NCI-H1694 (cell line): ENCODE results near the gene MRPL18.
"Not testable (repeated sequence)": the region's sequence is repeated elsewhere in the genome, so short reads cannot be mapped to it uniquely, and the experiment has no call there.

Experiments
- DNase-seq: peaks from one replicate; lab custom pipeline; 2025; lab: John Stamatoyannopoulos, UW

Gene MRPL18

GRCh38 chr6:159790149-159790955 lies at the start of gene MRPL18:
Gene MRPL18, plus strand, starts transcription at chr6:159790467. Its CDS starts 121 bp downstream, at chr6:159790588.
- peak; percentile 92 for DNase-seq

GRCh38 chr6:159742165-159742564 lies 48.1 kb upstream of the MRPL18 start:
- no peak for DNase-seq

DNA sequence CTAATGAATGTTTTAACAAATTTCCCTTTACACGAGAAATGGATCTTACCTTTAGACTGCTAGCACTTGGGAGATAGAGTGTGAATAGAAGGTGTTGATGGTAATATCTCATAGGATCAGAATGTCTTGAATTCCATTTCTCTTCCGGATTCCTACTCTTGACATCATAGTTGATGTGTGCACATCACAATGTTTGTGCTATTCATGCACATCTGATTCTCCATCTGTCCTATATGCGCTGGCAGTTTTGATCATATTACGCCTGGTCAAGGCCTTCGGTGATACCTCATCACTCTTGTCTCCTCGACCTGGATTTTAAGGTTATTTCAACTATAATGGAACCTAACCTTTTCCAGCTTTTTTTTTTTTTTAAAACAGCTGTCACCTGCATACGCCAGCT lies 45.2 kb upstream of the MRPL18 start:
- no peak for DNase-seq

GRCh38 chr6:159746759-159747158 lies 43.5 kb upstream of the MRPL18 start:
- no peak for DNase-seq

GRCh38 chr6:159748127-159748526 lies 42.1 kb upstream of the MRPL18 start:
- DNase-seq: not testable (repeated sequence)

- no peak for DNase-seq
Observed at GRCh38 chr6:159751448-159751847, 38.8 kb upstream of the MRPL18 start.

- no peak for DNase-seq
Observed at GRCh38 chr6:159753081-159753872, 37.0 kb upstream of the MRPL18 start.

- DNase-seq: no peak
Observed at GRCh38 chr6:159754401-159754800, 35.9 kb upstream of the MRPL18 start.

DNA sequence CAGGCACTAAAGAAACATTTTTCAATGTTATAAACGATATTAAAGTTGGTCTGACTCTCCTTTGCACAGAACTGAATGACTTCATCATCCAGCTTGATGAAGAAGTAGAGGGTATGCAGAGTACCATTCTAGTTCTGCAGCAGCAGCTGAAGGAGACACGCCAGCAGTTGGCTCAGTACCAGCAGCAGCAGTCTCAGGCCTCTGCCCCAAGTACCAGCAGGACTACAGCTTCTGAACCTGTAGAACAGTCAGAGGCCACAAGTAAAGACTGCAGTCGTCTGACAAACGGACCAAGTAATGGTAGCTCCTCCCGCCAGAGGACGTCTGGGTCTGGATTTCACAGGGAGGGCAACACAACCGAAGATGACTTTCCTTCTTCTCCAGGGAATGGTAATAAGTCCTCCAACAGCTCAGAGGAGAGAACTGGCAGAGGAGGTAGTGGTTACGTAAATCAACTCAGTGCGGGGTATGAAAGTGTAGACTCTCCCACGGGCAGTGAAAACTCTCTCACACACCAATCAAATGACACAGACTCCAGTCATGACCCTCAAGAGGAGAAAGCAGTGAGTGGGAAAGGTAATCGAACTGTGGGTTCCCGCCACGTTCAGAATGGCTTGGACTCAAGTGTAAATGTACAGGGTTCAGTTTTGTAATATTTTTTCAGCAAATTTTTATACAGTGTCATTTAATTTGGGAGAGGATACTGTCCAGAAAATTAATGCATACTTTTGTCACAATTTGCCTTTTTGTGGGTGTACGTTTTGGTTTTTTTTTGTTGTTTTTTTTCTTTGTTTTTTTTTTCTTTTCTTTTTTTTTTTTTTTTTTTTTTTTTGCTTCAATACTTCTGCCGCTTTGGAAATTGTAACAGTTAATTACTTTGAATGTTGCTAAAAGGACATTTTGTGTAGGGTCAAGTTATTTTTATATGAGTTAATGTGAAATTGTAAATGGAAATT lies 35.0 kb upstream of the MRPL18 start:
- DNase-seq: no peak

GRCh38 chr6:159756508-159756907 lies 33.8 kb upstream of the MRPL18 start:
- DNase-seq: no peak

DNA sequence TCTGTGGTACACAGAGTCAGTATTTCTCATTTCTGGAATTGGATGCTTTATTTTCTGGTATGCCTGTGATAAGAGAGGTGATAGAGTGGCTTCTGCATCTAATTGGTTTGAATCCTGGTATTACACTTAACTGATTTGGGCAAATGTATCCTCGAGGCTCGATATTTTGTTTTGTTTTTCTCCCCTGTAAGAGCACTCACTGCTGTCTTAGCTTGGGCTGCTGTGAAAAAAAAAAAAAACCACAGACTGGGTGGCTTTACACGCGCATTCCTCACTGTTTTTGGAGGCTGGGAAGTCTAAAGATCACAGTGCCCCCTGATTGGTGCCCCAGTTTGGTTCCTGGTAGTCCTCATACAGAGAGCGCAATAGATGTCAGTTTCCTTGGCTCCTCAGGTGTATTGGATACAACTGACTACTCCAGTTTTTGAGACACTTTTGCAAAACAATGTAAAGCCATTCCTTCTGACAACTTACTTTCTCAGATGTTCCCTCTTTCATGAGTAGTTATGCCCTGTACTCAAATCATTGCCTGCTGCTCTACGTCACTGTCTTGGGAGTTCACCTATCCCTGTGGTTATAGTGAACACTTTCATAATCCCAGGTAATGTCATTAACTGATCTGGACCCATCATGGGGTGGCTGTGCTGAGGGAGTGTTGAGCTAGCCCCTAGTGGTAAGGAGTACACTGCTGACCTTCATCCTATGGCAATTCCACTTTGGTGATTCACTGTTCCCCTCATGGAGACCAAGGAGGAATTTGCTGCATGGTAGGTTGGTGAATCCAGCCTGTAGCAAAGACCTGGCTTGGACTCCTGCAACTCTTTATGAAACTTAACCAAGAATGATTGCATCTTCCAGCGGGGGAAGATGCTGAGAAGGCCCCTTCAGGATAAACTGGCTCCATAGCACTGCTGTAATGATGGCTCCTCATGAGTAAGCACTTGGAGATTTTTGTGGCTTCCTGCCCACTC lies 32.0 kb upstream of the MRPL18 start:
- no peak for DNase-seq

DNA sequence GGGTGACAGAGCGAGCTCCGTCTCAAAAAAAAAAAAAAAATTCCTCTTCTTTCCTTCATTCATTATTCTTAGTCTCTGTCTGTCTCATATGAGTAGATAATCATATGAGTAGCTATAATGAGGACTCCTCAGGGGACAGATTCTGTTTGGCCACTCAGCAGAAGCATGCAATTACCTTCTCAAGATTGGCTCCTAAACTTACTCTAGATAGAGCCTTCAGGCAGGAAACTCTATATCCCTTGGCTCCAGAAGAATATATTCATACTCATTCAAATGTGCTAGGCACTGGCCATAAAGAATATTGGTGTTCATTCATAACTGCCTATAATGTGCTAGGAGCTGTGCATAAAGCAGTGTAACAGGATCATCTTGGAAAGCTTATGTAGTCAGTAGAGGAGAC lies 30.6 kb upstream of the MRPL18 start:
- no peak for DNase-seq

- no peak for DNase-seq
Observed at GRCh38 chr6:159760602-159761057, 29.6 kb upstream of the MRPL18 start.

DNA sequence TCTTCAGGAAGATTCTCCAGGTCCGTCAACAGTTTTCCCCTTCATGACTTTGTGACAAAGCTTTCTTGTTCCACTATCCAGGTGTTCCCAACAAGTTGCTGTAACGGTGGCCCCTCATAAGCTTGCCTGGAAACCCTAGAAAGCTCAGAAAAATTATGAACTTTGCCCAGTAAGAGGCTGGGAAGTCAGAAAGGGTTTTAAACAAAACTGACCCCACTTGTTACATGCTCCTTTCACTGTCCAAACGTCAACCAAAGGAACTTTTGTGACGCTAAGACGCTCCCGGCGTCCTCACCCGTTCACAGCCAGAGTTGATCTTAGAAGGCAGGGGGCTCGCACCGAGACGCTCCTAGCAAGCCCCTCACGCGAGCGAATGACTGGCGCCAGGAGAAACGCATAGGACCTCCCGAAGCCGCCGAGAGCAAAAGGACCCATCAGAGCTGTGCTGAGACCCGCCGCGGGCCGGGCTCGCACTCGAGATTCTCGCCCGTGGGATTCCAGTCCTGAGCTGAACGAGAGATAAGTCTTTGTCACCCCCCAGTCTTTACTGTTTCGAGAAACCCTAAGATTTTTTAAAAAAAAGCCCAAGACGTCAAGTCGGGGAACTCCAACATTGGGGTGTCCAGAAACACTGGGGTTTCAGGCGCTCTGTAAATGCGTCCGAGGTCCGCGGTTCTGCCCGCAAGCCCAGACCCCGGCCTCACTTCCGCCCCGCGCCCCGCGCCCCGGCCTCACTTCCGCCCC lies 29.0 kb upstream of the MRPL18 start:
- peak; percentile 52 for DNase-seq

- DNase-seq: peak; percentile 79
Observed at GRCh38 chr6:159761873-159762680, 28.2 kb upstream of the MRPL18 start, which contains the start of gene ACAT2. Gene ACAT2, plus strand, starts transcription at chr6:159762045. Its CDS starts 43 bp downstream, at chr6:159762088.

DNA sequence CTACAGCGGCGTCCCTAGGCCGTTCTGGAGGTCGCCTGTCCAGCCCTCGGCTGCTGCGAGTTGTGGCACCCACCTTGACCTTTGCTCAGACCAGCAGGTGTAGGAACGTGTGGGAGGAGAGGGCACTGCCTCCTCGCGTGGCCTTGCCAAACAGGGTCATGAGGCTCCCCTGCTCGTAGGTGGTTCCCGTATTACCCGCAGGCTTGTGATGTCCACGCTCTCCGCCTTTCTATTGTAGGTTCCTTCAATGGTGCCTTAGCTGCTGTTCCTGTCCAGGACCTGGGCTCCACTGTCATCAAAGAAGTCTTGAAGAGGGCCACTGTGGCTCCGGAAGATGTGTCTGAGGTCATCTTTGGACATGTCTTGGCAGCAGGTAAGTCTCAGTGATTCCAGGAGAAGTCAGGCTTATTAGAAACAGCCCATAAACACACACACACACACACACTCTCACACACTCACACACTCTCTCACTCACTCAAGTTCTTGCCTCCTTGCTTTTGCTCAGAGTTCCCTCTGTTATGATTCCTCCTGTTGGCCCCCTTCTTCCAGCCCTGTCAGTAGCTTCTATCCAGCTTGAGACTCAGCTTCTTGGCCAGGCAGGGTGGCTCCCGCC lies 27.5 kb upstream of the MRPL18 start:
- DNase-seq: no peak

DNA sequence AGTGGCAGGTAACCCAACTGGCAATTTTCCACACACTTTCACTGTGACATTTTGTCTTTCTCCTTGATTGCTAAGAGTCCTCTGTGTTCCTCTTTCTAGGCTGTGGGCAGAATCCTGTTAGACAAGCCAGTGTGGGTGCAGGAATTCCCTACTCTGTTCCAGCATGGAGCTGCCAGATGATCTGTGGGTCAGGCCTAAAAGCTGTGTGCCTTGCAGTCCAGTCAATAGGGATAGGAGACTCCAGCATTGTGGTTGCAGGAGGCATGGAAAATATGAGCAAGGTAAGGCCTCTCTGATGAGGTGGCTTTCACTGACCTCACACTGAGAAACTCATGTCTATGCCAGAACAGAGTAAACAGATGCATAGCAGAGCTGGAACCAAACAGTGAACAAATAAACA lies 23.4 kb upstream of the MRPL18 start:
- DNase-seq: no peak

- no peak for DNase-seq
Observed at GRCh38 chr6:159769470-159769869, 20.8 kb upstream of the MRPL18 start.

DNA sequence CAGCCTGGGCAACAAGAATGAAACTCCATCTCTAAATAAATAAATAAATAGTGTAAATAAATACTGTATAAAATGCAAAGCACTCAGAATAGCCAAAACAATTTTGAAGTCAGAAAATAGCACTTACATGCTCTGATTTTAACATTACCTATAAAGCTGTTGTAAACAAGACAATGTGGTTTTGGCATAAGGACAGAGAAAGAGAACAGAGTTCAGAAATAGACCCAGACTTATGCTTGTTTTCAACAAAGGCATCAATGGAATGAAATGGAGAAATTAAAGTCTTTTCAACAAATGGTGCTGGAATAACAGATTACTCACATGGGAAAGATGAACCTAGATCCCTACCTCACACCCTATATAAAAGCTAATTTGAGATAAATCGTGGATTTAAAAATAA lies 18.1 kb upstream of the MRPL18 start:
- DNase-seq: no peak
